D721Med (cell line): ENCODE data around the gene GRAMD2B.

Source experiments
- DNase-seq: peaks from one replicate; pipeline ENCODE4 v3.0.0; 2011; ENCODE audit warnings: low spot score; ENCODE audit not compliant: insufficient read length
- FAIRE-seq: peaks from 2 replicates; lab custom pipeline; 2011; peaks lifted over from hg19 to GRCh38; lab: Jason Lieb, UNC
- TF ChIP-seq, protein P1 (sequence below): IDR thresholded peaks from 2 replicates; pipeline ENCODE4 v1.5.1; 2012; ENCODE audit warnings: mild to moderate bottlenecking, control low read depth; ENCODE audit not compliant: insufficient read depth; ENCODE audit errors: missing control alignments

The GRAMD2B gene

GRCh38 chr5:126384985-126385384, 38.2 kb upstream of the GRAMD2B start:
- TF ChIP-seq, protein P1, sequence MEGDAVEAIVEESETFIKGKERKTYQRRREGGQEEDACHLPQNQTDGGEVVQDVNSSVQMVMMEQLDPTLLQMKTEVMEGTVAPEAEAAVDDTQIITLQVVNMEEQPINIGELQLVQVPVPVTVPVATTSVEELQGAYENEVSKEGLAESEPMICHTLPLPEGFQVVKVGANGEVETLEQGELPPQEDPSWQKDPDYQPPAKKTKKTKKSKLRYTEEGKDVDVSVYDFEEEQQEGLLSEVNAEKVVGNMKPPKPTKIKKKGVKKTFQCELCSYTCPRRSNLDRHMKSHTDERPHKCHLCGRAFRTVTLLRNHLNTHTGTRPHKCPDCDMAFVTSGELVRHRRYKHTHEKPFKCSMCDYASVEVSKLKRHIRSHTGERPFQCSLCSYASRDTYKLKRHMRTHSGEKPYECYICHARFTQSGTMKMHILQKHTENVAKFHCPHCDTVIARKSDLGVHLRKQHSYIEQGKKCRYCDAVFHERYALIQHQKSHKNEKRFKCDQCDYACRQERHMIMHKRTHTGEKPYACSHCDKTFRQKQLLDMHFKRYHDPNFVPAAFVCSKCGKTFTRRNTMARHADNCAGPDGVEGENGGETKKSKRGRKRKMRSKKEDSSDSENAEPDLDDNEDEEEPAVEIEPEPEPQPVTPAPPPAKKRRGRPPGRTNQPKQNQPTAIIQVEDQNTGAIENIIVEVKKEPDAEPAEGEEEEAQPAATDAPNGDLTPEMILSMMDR, result no peak
- DNase-seq, result no peak
- FAIRE-seq, result no peak

- no peak for DNase-seq
- FAIRE-seq, result no peak
- TF ChIP-seq, protein P1, result no peak
Observed at GRCh38 chr5:126385524-126386502, 37.4 kb upstream of the GRAMD2B start.

DNA sequence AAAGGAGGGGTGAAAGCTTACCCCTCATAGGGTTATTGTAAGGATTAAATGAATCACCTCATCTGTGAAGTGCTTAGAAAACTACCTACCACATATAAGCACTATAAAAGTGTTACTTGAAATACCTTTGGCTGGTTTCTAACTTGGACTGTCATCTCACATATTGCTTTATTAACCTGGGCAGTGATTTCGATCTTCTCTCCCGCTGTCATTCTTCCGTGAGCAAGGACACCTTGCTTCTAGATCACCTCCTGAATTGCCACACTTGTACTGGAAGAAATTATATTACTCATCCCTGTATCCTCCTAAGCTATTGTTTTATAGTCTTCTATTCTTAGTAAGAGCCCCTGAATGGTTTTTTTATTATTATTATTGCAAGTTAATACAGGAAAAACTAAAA, 34.0 kb upstream of the GRAMD2B start:
- FAIRE-seq, result no peak
- TF ChIP-seq, protein P1, result no peak

GRCh38 chr5:126390051-126390450, 33.2 kb upstream of the GRAMD2B start:
- TF ChIP-seq, protein P1, result no peak
- DNase-seq, result no peak
- no peak for FAIRE-seq

More for the DNA sequence above, 34.0 kb upstream of the GRAMD2B start:
- DNase-seq, result no peak

DNA sequence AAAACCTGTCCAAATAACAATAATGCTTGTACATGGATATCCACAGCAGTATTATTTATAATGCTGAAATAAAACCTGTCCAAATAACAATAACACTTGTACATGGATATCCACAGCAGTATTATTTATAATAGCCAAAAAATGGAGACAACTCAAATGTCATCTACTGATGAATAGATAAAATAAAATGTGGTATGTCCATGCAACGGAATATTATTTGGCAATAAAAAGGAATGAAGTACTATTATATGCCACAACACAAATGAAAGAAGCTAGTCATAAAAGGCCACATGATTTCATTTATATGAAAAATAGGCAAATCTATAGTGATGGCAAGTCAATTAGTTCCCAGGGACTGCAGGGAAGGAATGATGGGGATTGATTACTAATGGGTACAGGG, 31.8 kb upstream of the GRAMD2B start:
- FAIRE-seq (peak; percentile 44), DNase-seq (no peak)
- TF ChIP-seq, protein P1, result no peak

- no peak for DNase-seq
- TF ChIP-seq, protein P1, result no peak
- FAIRE-seq, result no peak
Observed at GRCh38 chr5:126394211-126394788, 28.9 kb upstream of the GRAMD2B start.
